ENCODE measurements around the gene TECPR1. TPM values are rescaled to one million over a fixed set of nuclear protein-coding genes. Genes with fewer than 3 reads are reported as not detected.

The TECPR1 gene
- total RNA-seq, 1 donor from 2014 or later: 174 TPM

GRCh38 chr7:98241674-98242241 is 10.3 kb downstream of the TECPR1 start:
- Mint-ChIP-seq H3K27ac (ENCODE audit: unreplicated experiment) (peak overlapping the region; percentile 12), H3K9me3 (ENCODE audit: unreplicated experiment) (peaks cover 3% of the 10 kb centered on the region), H3K4me3 (ENCODE audit: unreplicated experiment) (no peak overlapping the region), H3K27me3 (ENCODE audit: unreplicated experiment) (no peaks in the 10 kb centered on the region), H3K36me3 (ENCODE audit: unreplicated experiment) (peaks cover 6% of the 10 kb centered on the region), H3K4me1 (ENCODE audit: low read depth, unreplicated experiment) (no peaks in the 10 kb centered on the region)
- no peak for DNase-seq
- peak; percentile 49 for TF ChIP-seq CTCF (IDR thresholded peaks at IDR 0.05; ENCODE audit: partially characterized antibody, unreplicated experiment)

- DNase-seq: peak; percentile 81
- H3K9me3 Mint-ChIP-seq (ENCODE audit: unreplicated experiment): peaks cover 3% of the 10 kb centered on the region
- peak; percentile 83 for TF ChIP-seq CTCF (IDR thresholded peaks at IDR 0.05; ENCODE audit: partially characterized antibody, unreplicated experiment)
- no peaks in the 10 kb centered on the region for H3K27me3 Mint-ChIP-seq (ENCODE audit: unreplicated experiment)
- H3K4me1 Mint-ChIP-seq (ENCODE audit: low read depth, unreplicated experiment): no peaks in the 10 kb centered on the region
- peaks cover 6% of the 10 kb centered on the region for H3K36me3 Mint-ChIP-seq (ENCODE audit: unreplicated experiment)
- no peak overlapping the region for H3K4me3 Mint-ChIP-seq (ENCODE audit: unreplicated experiment)
- peak overlapping the region; percentile 12 for H3K27ac Mint-ChIP-seq (ENCODE audit: unreplicated experiment)
Measured at GRCh38 chr7:98240961-98241673, 10.9 kb downstream of the TECPR1 start.

GRCh38 chr7:98238976-98239375 is 13.1 kb downstream of the TECPR1 start:
- Mint-ChIP-seq H3K4me1 (ENCODE audit: low read depth, unreplicated experiment) (no peaks in the 10 kb centered on the region), H3K27me3 (ENCODE audit: unreplicated experiment) (no peaks in the 10 kb centered on the region), H3K9me3 (ENCODE audit: unreplicated experiment) (peaks cover 5% of the 10 kb centered on the region), H3K4me3 (ENCODE audit: unreplicated experiment) (no peak overlapping the region), H3K27ac (ENCODE audit: unreplicated experiment) (no peak overlapping the region), H3K36me3 (ENCODE audit: unreplicated experiment) (peaks cover 6% of the 10 kb centered on the region)
- DNase-seq: no peak
- no peak for TF ChIP-seq CTCF (IDR thresholded peaks at IDR 0.05; ENCODE audit: partially characterized antibody, unreplicated experiment)

GRCh38 chr7:98238076-98238475 is 14.0 kb downstream of the TECPR1 start:
- Mint-ChIP-seq H3K27ac (ENCODE audit: unreplicated experiment) (no peak overlapping the region), H3K4me3 (ENCODE audit: unreplicated experiment) (no peak overlapping the region), H3K36me3 (ENCODE audit: unreplicated experiment) (peaks cover 6% of the 10 kb centered on the region), H3K9me3 (ENCODE audit: unreplicated experiment) (peaks cover 7% of the 10 kb centered on the region), H3K27me3 (ENCODE audit: unreplicated experiment) (no peaks in the 10 kb centered on the region), H3K4me1 (ENCODE audit: low read depth, unreplicated experiment) (no peaks in the 10 kb centered on the region)
- no peak for TF ChIP-seq CTCF (IDR thresholded peaks at IDR 0.05; ENCODE audit: partially characterized antibody, unreplicated experiment)
- no peak for DNase-seq

Data from glutamatergic neuron (in vitro differentiated cells).